ENCODE results near the gene CEP63. TPM values are rescaled to one million over a fixed set of nuclear protein-coding genes. Genes with fewer than 3 reads are reported as not detected.

The CEP63 gene
- total RNA-seq, 2 donors from 2014 or later, result 19.2 to 30.0 TPM

GRCh38 chr3:134449277-134449676 is 36.6 kb upstream of the CEP63 start:
- no peaks in the 10 kb centered on the region for H3K9me3 ChIP-seq
- no peaks in the 10 kb centered on the region for H3K36me3 ChIP-seq (replicated peaks in 1 of 2; ENCODE audit: insufficient read depth in 1 of 2, low read depth in 2 of 2)
- DNase-seq (peak; percentile 40 to 61 (median 57)), ATAC-seq (peak; percentile 77)
- intact Hi-C loops (cut with DNase I), result no loop called here
- H3K4me1 ChIP-seq, result no peaks in the 10 kb centered on the region
- H3K27me3 ChIP-seq, result no peaks in the 10 kb centered on the region
- no peak overlapping the region for H3K27ac ChIP-seq
- 44 to 51% methylated on average over 2 of the region's 2 CpGs for WGBS, 2 donors
- no peak overlapping the region for H3K4me3 ChIP-seq
- TF ChIP-seq POLR2A (IDR thresholded peaks at IDR 0.05), result no peak
- TF ChIP-seq, protein P1, sequence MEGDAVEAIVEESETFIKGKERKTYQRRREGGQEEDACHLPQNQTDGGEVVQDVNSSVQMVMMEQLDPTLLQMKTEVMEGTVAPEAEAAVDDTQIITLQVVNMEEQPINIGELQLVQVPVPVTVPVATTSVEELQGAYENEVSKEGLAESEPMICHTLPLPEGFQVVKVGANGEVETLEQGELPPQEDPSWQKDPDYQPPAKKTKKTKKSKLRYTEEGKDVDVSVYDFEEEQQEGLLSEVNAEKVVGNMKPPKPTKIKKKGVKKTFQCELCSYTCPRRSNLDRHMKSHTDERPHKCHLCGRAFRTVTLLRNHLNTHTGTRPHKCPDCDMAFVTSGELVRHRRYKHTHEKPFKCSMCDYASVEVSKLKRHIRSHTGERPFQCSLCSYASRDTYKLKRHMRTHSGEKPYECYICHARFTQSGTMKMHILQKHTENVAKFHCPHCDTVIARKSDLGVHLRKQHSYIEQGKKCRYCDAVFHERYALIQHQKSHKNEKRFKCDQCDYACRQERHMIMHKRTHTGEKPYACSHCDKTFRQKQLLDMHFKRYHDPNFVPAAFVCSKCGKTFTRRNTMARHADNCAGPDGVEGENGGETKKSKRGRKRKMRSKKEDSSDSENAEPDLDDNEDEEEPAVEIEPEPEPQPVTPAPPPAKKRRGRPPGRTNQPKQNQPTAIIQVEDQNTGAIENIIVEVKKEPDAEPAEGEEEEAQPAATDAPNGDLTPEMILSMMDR (IDR thresholded peaks at IDR 0.05), result peak in 6 of 7 experiments; percentile 12 to 57 (median 48)

DNA sequence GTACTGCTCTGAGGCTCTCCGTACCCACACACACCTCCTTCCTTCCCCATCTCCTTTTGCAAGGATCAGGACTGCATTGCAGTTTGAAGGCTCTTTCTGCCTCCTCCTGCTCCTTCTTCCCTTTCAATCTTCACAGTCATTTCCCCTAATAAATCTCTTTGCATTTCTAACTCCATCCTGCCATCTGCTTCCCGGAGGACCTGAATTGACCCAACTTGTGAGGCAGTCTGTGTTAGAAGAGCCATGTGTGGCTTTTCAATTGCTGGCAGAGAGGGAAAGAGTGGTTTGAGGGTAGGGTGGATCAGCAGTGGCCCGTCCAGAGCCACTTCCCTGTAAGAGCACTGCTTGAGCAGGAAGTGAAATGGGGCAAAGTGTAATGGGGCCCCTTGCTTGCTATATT is 35.9 kb upstream of the CEP63 start:
- WGBS, 2 donors, result 69 to 73% methylated on average over 3 of the region's 3 CpGs
- ATAC-seq (no peak), DNase-seq (no peak)
- Histone ChIP-seq H3K4me3 (no peak overlapping the region), H3K27me3 (no peaks in the 10 kb centered on the region), H3K9me3 (no peaks in the 10 kb centered on the region), H3K27ac (no peak overlapping the region), H3K4me1 (no peaks in the 10 kb centered on the region), H3K36me3 (replicated peaks in 1 of 2; ENCODE audit: insufficient read depth in 1 of 2, low read depth in 2 of 2) (no peaks in the 10 kb centered on the region)
- intact Hi-C loops (cut with DNase I), result no loop called here
- TF ChIP-seq, protein P1 (IDR thresholded peaks at IDR 0.05), result no peak
- TF ChIP-seq POLR2A (IDR thresholded peaks at IDR 0.05), result no peak

GRCh38 chr3:134453631-134454030 is 32.2 kb upstream of the CEP63 start:
- 55 to 59% methylated on average over 6 of the region's 6 CpGs for WGBS, 2 donors
- ATAC-seq, result no peak
- TF ChIP-seq, protein P1 (IDR thresholded peaks at IDR 0.05), result peak in 3 of 7 experiments; percentile 5 to 15 (median 8)
- TF ChIP-seq POLR2A (IDR thresholded peaks at IDR 0.05), result no peak

DNA sequence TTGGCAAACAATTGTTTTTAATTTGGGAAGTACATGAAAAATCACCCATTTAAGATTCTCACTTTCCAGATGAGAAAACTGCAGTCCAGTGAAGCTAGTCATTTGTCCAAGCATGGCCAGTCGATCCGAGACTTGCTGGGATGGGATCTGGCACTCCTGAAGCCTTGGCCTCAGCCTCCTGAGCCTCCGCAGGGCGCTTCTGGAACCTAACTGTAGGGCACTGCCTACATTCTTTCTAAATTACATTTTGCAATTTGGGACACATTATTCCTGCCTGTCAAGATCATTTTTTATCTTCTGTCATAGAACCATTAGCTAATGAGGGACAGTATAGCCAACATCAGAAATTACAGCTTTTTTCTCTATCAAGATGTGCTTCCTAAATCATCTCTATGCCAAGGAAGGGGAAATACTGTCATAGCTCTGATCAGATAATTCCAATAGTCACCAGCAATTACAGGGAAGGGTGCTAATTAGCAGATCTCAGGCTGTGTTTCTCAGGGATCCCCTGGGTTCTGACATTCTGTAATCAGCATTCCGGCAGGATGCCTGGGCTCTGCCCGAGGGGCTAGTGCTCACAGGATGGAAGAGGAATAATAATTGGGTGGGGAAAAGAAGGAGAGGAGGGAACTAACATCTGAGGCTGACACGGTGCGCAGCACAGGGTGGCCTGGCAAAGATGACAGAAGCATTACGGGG is 28.3 kb upstream of the CEP63 start:
- DNase-seq (no peak), ATAC-seq (no peak)
- H3K4me1 ChIP-seq, result no peaks in the 10 kb centered on the region
- H3K27me3 ChIP-seq, result no peaks in the 10 kb centered on the region
- TF ChIP-seq POLR2A (IDR thresholded peaks at IDR 0.05), result no peak
- TF ChIP-seq, protein P1 (IDR thresholded peaks at IDR 0.05), result no peak
- no peak overlapping the region for H3K4me3 ChIP-seq
- intact Hi-C loops (cut with DNase I), result no loop called here
- no peaks in the 10 kb centered on the region for H3K9me3 ChIP-seq
- no peaks in the 10 kb centered on the region for H3K36me3 ChIP-seq (replicated peaks in 1 of 2; ENCODE audit: insufficient read depth in 1 of 2, low read depth in 2 of 2)
- H3K27ac ChIP-seq, result no peak overlapping the region
- 86 to 90% methylated on average over 9 of the region's 9 CpGs for WGBS, 2 donors

More at GRCh38 chr3:134453631-134454030, 32.2 kb upstream of the CEP63 start:
- Histone ChIP-seq H3K27ac (no peak overlapping the region), H3K4me3 (no peak overlapping the region), H3K9me3 (no peaks in the 10 kb centered on the region), H3K36me3 (replicated peaks in 1 of 2; ENCODE audit: insufficient read depth in 1 of 2, low read depth in 2 of 2) (no peaks in the 10 kb centered on the region), H3K27me3 (no peaks in the 10 kb centered on the region), H3K4me1 (no peaks in the 10 kb centered on the region)
- intact Hi-C loops (cut with DNase I), result no loop called here
- no peak for DNase-seq

All from body of pancreas (tissue), 4 donors.